22Rv1 (cell line): ENCODE data around the gene SERPINA12.

ENCODE experiments used
- ZFX ChIP-seq: fragments of 450-650 bp; IDR thresholded peaks from 2 replicates; pipeline ENCODE4 v1.6.1; 2017; ENCODE audit warnings: antibody characterized with exemption, borderline replicate concordance
- TF ChIP-seq, protein P1 (sequence below): fragments of 450-650 bp; IDR thresholded peaks from 2 replicates; pipeline ENCODE4 v1.5.1; 2017; ENCODE audit warnings: mild to moderate bottlenecking

DNA sequence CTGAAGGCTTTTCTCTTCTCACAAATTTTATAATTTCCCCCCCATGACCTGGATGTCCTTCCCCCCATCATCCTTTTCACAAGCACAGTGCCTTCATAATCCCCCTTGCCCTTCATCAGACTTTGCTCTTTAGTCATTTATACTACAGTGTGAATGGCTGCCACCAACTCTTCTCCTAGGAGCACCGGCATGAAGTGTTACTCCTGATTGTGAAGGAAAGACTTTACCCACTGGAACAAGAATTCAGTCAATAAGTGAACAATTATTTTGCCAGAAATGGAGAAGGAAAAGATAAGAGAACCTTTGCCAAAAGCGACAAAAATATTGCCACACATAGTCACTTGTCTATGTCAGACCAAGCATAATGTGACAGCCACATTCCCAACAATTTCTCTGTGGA lies 38.2 kb downstream of the SERPINA12 start:
- TF ChIP-seq, protein P1, sequence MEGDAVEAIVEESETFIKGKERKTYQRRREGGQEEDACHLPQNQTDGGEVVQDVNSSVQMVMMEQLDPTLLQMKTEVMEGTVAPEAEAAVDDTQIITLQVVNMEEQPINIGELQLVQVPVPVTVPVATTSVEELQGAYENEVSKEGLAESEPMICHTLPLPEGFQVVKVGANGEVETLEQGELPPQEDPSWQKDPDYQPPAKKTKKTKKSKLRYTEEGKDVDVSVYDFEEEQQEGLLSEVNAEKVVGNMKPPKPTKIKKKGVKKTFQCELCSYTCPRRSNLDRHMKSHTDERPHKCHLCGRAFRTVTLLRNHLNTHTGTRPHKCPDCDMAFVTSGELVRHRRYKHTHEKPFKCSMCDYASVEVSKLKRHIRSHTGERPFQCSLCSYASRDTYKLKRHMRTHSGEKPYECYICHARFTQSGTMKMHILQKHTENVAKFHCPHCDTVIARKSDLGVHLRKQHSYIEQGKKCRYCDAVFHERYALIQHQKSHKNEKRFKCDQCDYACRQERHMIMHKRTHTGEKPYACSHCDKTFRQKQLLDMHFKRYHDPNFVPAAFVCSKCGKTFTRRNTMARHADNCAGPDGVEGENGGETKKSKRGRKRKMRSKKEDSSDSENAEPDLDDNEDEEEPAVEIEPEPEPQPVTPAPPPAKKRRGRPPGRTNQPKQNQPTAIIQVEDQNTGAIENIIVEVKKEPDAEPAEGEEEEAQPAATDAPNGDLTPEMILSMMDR: no peak
- TF ChIP-seq ZFX: no peak
